Stimulated activated CD4-positive, alpha-beta T cell treated with anti-CD3 and anti-CD28 coated beads, TNF-alpha, amount 100 ng/mL, for 4 hours (primary cell): ENCODE measurements around the gene SEC16A.

Experiments
- DNase-seq, 3 experiments: peaks; one replicate each; pipeline ENCODE4 v3.0.0-alpha.2; 2020; ENCODE audit warnings: low read depth in 3 of 3

SEC16A gene

DNA sequence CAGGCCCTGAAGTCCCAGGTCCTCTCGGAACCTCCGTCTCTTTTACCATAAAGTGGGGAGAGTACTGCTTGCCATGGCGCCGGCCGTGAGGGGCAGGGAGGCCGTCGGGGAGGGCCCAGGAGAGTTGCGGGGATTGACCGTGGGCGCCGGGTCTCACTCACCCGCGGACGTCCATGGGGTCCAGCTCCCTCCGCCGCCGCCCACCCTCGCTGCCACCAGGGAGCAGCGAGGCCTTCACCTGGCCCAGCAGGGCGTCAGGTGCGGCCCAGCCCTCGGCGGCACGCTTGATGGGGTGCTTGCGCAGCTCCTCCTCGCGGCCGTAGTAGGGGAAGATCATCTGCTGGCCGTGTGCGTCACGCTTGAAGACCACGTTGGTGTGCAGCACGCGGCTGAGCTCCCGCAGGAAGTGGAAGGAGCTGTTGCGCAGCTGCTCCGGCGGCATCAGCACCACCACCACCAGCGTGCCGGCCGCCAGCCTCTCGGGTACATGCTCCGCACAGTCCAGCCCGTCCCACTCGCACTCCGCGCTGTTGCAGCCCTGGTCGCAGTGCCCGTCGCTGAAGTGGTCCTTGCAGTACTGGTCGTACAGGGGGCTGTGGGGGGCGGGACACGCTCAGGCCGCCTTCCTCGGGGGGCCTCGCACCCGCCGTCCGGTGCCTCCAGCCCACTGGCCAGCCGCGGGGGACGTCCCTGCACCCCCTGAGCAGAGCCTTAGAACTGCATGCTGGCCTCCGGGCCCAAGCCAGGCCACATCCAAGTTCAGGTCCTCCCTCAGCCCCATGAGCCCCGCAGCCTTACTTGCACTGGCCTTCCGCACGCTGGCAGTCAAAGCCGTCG is 21.9 kb upstream of the SEC16A start:
- DNase-seq: no peak

DNA sequence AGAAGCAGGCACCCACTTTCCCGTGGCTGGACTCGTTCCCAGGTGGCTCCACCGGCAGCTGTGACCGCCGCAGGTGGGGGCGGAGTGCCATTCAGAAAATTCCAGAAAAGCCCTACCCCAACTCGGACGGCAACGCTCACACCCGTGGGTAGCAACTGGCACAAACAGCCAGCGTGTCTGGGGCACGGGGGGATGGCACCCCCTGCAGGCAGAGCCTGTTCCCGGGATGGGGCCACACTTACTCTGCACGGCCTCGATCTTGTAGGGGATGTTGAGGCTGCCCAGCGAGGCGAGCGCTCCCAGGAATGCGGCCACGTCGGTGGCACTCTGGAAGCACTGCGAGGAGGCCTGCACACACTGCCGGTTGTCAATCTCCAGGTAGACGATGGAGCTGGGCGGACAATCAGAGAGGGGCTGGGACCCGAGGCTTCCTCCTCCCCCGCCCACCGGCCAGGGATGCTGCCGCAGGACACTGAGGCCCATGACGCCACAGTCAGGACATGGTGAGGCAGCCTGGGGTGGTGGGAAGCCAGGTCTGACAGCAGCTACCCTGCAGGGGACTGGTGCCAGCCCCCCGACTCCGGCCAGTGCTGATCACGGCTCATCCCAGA is 20.2 kb upstream of the SEC16A start:
- no peak for DNase-seq

- DNase-seq: no peak
These were observed 19.4 kb upstream of the SEC16A start for GRCh38 chr9:136502196-136502595.

DNA sequence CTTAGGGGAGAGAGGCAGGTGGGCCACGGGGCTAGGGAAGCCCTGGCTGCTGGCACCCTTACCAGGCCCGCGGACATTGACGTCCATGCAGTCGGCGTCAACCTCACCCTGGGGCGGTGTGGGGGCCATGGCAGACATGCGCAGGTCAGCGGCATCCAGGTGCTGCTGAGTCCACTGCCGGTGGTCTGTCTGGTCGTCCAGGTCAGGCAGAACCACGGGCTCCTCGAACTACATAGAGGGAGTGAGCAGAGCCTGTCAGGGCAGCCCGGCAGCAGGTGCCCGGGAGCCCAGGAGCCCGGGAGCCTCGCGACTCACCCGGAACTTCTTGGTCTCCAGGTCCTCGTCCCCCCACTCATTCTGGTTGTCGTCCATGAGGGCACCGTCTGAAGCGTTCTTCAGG is 18.8 kb upstream of the SEC16A start:
- DNase-seq: no peak

DNA sequence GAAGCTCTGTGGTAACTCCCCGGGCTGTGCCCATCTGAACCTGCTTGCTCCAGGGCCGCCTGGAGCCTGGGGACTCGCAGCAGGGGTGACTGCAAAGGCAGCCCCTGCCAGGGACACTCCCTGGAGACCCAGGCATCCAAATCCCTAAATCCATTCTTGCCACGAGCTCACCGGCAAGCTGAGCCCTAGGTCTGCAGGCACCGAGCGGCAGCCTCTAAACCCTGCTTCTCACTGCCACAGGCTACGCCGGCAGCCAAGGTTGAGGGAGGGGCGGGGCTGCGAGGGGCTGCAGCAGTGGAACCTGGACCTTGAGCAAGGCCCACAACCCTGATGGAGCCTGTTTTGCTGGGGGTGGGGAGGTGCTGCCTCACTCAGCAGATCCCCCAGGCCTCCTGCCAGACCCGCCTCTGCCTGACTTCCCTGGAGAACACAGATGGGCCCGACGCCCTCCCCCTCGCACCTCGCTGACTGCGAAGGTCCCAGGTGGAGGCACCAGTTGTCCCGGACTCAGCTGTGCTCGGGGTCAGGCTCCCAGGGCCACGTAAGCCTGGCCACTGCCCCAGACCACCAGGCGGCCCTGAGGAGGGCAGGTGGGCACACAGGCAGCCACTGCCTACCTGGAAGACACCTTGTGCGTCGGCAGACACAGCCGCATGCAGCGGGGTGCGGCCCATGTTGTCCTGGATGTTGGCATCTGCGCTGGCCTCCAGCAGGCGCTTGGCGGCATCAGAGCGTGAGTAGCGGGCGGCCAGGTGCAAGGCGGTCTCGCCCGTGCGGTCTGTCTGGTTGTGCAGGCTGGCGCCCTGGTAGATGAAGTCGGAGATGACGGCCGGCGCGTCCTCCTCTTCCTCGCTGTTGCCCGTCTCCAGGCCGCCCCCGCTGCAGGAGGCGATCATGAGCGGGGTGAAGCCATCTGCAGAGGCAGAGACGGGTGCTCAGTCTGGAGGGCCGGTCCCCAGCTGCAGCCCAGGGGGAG is 17.4 kb upstream of the SEC16A start:
- DNase-seq: no peak

DNA sequence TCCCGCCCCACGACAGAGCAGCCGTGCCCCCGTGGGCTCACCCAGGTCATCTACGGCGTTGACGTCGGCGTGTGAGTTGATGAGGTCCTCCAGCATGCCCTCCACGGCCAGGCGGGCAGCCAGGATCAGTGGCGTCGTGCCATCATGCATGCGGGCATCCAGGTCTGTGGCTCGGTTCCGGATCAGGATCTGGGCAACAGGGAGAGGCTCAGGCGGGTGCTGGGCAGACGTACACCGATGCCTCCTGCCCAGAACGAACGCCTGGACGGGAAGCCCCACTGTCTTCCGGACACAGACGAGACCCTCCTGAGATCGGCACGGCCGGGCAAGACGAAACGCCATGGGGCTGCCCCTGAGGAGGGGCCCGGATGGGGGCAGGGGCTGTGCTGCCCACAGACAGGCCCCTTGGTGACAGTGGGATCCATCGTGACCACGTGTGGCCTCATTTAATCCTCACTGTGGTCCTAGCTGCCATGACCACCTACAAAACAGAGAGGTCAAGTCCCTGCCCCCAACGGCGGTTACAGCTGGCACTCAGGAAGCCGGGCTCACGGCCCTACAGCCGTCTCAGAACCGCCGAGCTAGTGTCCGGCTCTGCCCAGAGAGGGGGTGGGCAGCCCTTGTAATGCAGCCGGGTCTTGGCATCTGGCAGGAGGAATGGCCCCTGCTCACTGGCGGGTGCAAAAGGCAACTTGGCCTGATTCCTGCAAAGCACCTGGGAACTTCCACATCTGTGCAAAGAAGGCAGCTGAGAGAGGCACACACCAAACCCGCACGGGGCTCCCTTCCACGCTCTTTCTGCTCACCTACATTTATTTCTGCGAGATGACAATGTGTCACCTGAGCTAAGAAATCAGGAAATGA is 16.5 kb upstream of the SEC16A start:
- no peak for DNase-seq

DNA sequence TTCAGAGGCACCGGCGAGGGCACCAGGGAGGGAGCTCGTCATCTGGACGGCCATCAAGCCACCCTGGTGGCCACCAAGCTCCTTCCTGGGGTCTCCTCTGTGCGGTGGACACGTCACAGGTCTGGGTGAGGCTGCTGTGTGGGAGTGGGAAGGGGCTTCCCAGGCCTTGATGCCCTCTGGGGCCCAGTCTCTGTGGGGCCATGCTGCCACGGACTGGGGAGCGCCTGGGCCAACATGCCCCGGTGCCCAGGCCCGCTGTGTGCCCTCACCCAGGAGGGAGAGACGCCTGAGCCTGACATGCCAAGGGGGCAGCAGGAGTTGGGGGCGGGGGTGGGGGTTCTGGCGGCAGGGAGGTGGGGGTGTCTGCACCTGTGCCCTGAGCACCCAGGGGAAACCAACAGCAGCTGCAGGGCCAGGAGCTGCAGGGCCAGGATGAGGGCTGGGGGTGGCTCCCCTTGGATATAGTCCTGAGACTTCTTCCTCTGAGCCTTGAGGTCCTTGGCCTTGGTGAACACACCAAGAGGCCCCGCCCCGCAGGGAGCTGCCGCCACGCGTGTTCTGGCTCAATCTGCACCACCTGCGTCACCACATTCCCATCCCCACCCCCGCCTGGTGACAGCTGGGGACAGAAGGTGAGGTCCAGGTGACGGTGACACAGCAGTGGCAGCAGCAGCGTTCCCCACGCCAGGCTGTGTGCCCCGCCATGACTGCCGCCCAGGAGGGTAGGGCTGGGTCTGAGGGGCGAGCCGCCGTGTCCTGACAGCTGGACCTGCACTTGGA is 15.3 kb upstream of the SEC16A start:
- DNase-seq: no peak

DNA sequence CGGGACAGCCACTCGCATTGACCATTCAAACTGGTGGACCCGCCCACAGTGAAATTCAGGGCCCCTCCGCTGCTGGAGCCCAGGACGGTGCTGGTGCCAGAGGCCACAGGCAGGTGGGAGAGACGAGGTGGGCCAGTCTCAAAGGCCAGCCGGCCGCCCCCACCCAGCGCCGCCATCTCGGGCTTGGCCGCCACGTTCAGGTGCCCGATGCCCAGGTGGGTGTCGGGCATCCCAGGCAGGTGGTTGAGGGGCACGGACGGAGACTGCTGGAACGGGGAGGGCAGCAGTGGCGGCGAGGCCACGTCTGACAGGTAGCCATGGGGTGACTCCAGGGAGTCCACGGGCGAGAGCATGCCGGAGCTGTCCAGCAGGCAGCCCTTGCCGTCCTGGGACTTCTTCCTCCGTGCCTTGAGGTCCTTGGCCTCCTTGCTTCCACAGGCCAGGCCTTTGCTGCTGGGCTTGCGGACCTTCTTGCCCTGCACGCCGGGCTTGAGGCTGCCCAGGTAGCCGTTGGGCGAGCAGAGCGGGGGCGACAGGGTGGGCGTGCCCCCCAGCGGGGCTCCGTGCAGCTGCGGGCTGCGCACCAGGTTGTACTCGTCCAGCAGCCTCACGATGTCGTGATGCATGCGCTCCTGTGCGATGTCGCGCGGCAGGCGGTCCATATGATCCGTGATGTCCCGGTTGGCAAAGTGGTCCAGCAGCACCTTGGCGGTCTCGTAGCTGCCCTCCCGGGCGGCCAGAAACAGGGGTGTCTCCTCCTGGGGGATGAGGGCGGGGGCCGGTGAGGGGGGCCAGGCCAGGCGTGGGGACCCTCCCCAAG is 14.2 kb upstream of the SEC16A start:
- no peak for DNase-seq

DNA sequence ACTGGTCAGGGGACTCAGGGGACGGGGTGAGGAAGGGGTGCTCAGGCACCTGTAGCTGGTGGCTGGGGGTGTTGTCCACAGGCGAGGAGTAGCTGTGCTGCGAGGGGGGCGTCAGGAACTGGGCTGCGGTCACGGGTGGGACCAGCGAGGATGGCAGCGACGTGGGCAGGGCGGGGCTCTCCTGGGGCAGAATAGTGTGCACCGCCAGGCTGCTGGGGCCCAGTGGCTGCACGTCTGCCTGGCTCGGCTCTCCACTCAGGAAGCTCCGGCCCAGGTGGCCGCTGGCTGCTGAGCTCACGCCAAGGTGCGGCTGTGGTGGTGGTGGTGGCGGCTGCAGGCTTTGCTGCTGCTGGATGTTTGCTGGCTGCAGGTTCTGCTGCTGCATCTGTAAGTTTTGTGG is 13.3 kb upstream of the SEC16A start:
- DNase-seq: no peak

- no peak for DNase-seq
These were observed 12.5 kb upstream of the SEC16A start for GRCh38 chr9:136495238-136495800.

GRCh38 chr9:136494531-136495215 is 11.8 kb upstream of the SEC16A start:
- no peak for DNase-seq

- DNase-seq: no peak
These were observed 11.2 kb upstream of the SEC16A start for GRCh38 chr9:136494012-136494411.

GRCh38 chr9:136493567-136493971 is 10.7 kb upstream of the SEC16A start:
- no peak for DNase-seq

GRCh38 chr9:136492978-136493522 is 10.2 kb upstream of the SEC16A start:
- no peak for DNase-seq

GRCh38 chr9:136489731-136490130 is 6.9 kb upstream of the SEC16A start:
- DNase-seq: no peak

DNA sequence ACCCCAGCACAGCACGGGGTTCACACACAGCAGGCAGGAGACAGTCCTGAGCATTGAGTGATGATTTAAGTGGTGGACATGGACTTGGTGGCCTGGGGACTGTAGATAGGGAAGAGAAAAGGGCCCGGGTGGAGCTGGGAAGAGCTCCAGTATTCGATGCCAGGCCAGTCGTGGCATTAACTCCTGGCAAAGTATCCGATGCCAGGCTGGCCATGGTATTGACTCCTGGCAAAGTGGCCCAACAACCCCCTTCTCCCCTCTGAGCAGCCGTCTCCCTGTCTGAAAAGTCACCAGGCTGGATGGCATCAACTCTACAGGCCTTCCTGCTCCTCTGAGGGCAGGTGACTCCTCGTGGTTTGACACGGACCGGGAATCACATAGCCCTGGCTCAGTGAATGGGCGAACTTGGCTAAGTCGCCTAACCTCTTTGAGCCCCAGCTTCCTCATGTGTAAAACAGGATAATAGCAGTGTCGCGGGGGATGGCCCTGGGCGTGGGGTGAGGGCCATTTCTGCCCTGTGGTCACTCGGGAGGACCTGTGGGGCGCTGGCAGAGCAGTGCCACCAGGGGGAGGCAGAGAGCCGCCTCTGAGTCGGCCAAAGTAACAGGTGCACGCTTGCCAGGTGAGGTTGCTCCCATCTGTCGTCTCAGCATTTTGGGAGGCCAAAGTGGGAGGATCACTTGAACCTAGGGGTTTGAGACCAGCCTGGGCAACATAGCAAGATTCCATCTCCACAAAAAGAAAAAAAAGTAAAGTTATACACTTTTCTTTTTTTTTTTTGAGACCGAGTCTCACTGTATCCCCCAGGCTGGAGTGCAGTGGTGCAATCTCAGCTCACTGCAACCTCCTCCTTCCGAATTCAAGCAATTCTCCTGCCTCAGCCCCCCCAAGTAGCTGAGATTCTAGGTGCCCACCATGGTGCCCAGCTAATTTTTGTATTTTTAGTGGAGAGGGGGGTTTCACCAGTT is 5.7 kb upstream of the SEC16A start:
- DNase-seq: peak; percentile 58 to 67 (median 64)

- DNase-seq: no peak
These were observed 4.8 kb upstream of the SEC16A start for GRCh38 chr9:136487672-136488071.
